GM21786 (cell line): ENCODE data around the gene RABL3.
"Not testable (repeated sequence)": the region's sequence is repeated elsewhere in the genome, so short reads cannot be mapped to it uniquely, and the experiment has no call there.

Source experiments
- ATAC-seq: cut with Tn5 transposase; IDR thresholded peaks from one replicate; pipeline ENCODE4 v1.9.1; 2021; ENCODE audit not compliant: unreplicated experiment

Gene RABL3

GRCh38 chr3:120745466-120745865 is 3.1 kb upstream of the RABL3 start:
- no peak for ATAC-seq

- ATAC-seq, result no peak
These were observed 1.4 kb upstream of the RABL3 start for GRCh38 chr3:120743556-120744195.

- peak; percentile 11 for ATAC-seq
These were observed 591 bp upstream of the RABL3 start for GRCh38 chr3:120742849-120743365.

- peak; percentile 13 for ATAC-seq
These were observed 499 bp downstream of the RABL3 start for GRCh38 chr3:120741837-120742197.

GRCh38 chr3:120741320-120741719 is 996 bp downstream of the RABL3 start:
- no peak for ATAC-seq

GRCh38 chr3:120738006-120738405 is 4.3 kb downstream of the RABL3 start:
- ATAC-seq, result not testable (repeated sequence)

- ATAC-seq, result no peak
These were observed 11.5 kb downstream of the RABL3 start for GRCh38 chr3:120730576-120731542.

GRCh38 chr3:120726791-120727190 is 15.5 kb downstream of the RABL3 start:
- no peak for ATAC-seq

GRCh38 chr3:120719167-120719834 is 23.0 kb downstream of the RABL3 start:
- not testable (repeated sequence) for ATAC-seq

- no peak for ATAC-seq
These were observed 29.1 kb downstream of the RABL3 start for GRCh38 chr3:120713262-120713661.

GRCh38 chr3:120710369-120710768 is 31.9 kb downstream of the RABL3 start:
- no peak for ATAC-seq

- ATAC-seq, result peak; percentile 78
These were observed 33.9 kb downstream of the RABL3 start for GRCh38 chr3:120708408-120708807.

GRCh38 chr3:120706950-120707349 is 35.4 kb downstream of the RABL3 start:
- no peak for ATAC-seq

- ATAC-seq, result no peak
These were observed 36.3 kb downstream of the RABL3 start for GRCh38 chr3:120705884-120706582.

GRCh38 chr3:120699333-120699732 is 43.0 kb downstream of the RABL3 start:
- no peak for ATAC-seq

GRCh38 chr3:120693439-120694171 is 48.7 kb downstream of the RABL3 start:
- ATAC-seq, result no peak

GRCh38 chr3:120689395-120689794 is 52.9 kb downstream of the RABL3 start:
- no peak for ATAC-seq

GRCh38 chr3:120688121-120688520 is 54.2 kb downstream of the RABL3 start:
- peak; percentile 100 for ATAC-seq

- ATAC-seq, result no peak
These were observed 56.9 kb downstream of the RABL3 start for GRCh38 chr3:120685411-120685810.

GRCh38 chr3:120684896-120685295 is 57.4 kb downstream of the RABL3 start:
- ATAC-seq, result no peak
